Neuronal stem cell (in vitro differentiated cells): ENCODE measurements around the gene CAMK1.

ENCODE experiments used
- DNase-seq: peaks from one replicate; pipeline ENCODE4 v3.0.0-alpha.2; 2013; ENCODE audit warnings: low spot score
- H2AFZ ChIP-seq: one replicate; pipeline ENCODE4 v1.6.1; 2013; ENCODE audit warnings: mild to moderate bottlenecking, low read length, inconsistent platforms
- H2AK5ac ChIP-seq: 2 replicates; pipeline ENCODE4 v1.6.1; 2013; ENCODE audit warnings: low read depth, mild to moderate bottlenecking, inconsistent platforms, low read length, moderate library complexity, mixed read lengths
- H2BK120ac ChIP-seq: 2 replicates; pipeline ENCODE4 v1.6.1; 2013; ENCODE audit warnings: low read depth, mild to moderate bottlenecking, inconsistent platforms, low read length, moderate library complexity, mixed read lengths
- H2BK12ac ChIP-seq: one replicate; pipeline ENCODE4 v1.6.1; 2013; ENCODE audit warnings: low read length, inconsistent platforms
- H2BK15ac ChIP-seq: 2 replicates; pipeline ENCODE4 v1.6.1; 2013; ENCODE audit warnings: mild to moderate bottlenecking, low read length, inconsistent platforms, mixed read lengths
- H2BK5ac ChIP-seq: one replicate; pipeline ENCODE4 v1.6.1; 2013; ENCODE audit warnings: inconsistent platforms, mild to moderate bottlenecking, low read length, moderate library complexity
- H3K14ac ChIP-seq: one replicate; pipeline ENCODE4 v1.6.1; 2013; ENCODE audit warnings: low read length, inconsistent platforms
- H3K18ac ChIP-seq: 2 replicates; pipeline ENCODE4 v1.6.1; 2013; ENCODE audit warnings: low read length, inconsistent platforms
- H3K23ac ChIP-seq: 2 replicates; pipeline ENCODE4 v1.6.1; 2013; ENCODE audit warnings: low read depth, mild to moderate bottlenecking, mixed read lengths, low read length, inconsistent platforms; ENCODE audit not compliant: poor library complexity
- H3K27ac ChIP-seq: replicated peaks from 3 replicates; pipeline ENCODE4 v1.5.1; 2013; ENCODE audit warnings: low read length, inconsistent platforms
- H3K27me3 ChIP-seq, 3 experiments: 2 replicates each; pipeline ENCODE4 v1.6.1; 2013; ENCODE audit warnings: low read length in 3 of 3, mild to moderate bottlenecking in 2 of 3, inconsistent platforms in 1 of 3, low read depth in 1 of 3, mixed read lengths in 1 of 3, moderate library complexity in 1 of 3; ENCODE audit not compliant: control insufficient read depth in 3 of 3, insufficient read depth in 3 of 3
- H3K36me3 ChIP-seq, 2 donors: replicated peaks in 1 of 2; 2 replicates each; pipeline ENCODE4 v1.6.1; 2013; ENCODE audit warnings: low read length in 2 of 2; ENCODE audit not compliant: control insufficient read depth in 2 of 2, insufficient read depth in 2 of 2
- H3K4ac ChIP-seq: 2 replicates; pipeline ENCODE4 v1.6.1; 2013; ENCODE audit warnings: inconsistent platforms, mild to moderate bottlenecking, low read length, moderate library complexity
- H3K4me1 ChIP-seq, 2 donors: 1 replicate in 1 of 2; 2 replicates in 1 of 2; pipeline ENCODE4 v1.6.1; 2013; ENCODE audit warnings: low read length in 2 of 2, low read depth in 1 of 2; ENCODE audit not compliant: control insufficient read depth in 2 of 2, insufficient read depth in 1 of 2
- H3K4me2 ChIP-seq: one replicate; pipeline ENCODE4 v1.6.1; 2013; ENCODE audit warnings: mild to moderate bottlenecking, low read length, inconsistent platforms; ENCODE audit not compliant: insufficient read depth, poor library complexity, severe bottlenecking
- H3K4me3 ChIP-seq, 2 donors: 2 replicates each; pipeline ENCODE4 v1.5.1; 2013; ENCODE audit warnings: low read length in 2 of 2, mild to moderate bottlenecking in 2 of 2, inconsistent platforms in 1 of 2, moderate library complexity in 1 of 2
- H3K79me1 ChIP-seq: one replicate; pipeline ENCODE4 v1.6.1; 2013; ENCODE audit warnings: low read depth, mild to moderate bottlenecking, inconsistent platforms, low read length, moderate library complexity
- H3K9ac ChIP-seq: one replicate; pipeline ENCODE4 v1.6.1; 2013; ENCODE audit warnings: mild to moderate bottlenecking, low read depth, low read length, inconsistent platforms; ENCODE audit not compliant: poor library complexity
- H3K9me3 ChIP-seq, 2 donors: replicated peaks in 1 of 2; 2 replicates each; pipeline versions ENCODE3 to v1.6.1; 2013; ENCODE audit warnings: low read length in 2 of 2, mild to moderate bottlenecking in 2 of 2, inconsistent platforms in 1 of 2, low read depth in 1 of 2, mixed read lengths in 1 of 2, moderate library complexity in 1 of 2; ENCODE audit not compliant: control insufficient read depth in 2 of 2, insufficient read depth in 1 of 2
- H4K8ac ChIP-seq: one replicate; pipeline ENCODE4 v1.6.1; 2013; ENCODE audit warnings: low read depth, mild to moderate bottlenecking, inconsistent platforms, low read length, moderate library complexity
- H4K91ac ChIP-seq: one replicate; pipeline ENCODE4 v1.6.1; 2013; ENCODE audit warnings: low read length, low read depth, mild to moderate bottlenecking, inconsistent platforms; ENCODE audit not compliant: poor library complexity
- WGBS, 2 donors: extraction: QIAGEN DNeasy Blood & Tissue Kit; methylation state at CpG; one replicate each; pipeline ENCODE4 v1.1.7; 2013; ENCODE audit warnings: missing lambda C conversion rate in 2 of 2, mixed read lengths in 1 of 2; ENCODE audit not compliant: insufficient read length in 2 of 2, insufficient replicate concordance in 1 of 2; ENCODE audit errors: extremely low coverage in 2 of 2; 5-methylcytosine and 5-hydroxymethylcytosine counted together

CAMK1 gene

DNA sequence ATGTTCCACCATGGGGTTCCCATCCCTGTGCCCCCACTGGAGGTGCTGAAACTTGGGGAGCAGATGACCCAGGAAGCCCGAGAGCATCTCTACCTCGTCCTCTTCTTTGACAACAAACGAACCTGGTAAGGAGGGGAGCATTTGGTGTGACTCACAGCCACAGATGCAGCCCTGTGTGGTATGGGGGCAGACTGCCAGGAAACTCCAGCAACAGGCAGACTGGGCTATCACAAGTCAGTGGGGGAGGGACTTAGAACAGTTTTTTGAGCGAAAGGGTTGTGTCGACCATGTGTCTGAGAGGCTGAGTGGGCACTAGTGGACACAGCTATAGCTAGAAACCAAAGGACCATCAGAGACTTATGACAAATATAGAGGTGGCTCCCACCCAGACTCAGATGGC is 23.4 kb downstream of the CAMK1 start:
- Histone ChIP-seq H3K18ac (no peak overlapping the region), H3K23ac (no peak overlapping the region), H3K4me2 (no peak overlapping the region), H2BK12ac (no peak overlapping the region), H3K27me3 (no peaks in the 10 kb centered on the region), H2AK5ac (no peak overlapping the region), H2BK5ac (no peak overlapping the region), H2BK120ac (no peak overlapping the region), H3K79me1 (peaks cover 6% of the 10 kb centered on the region), H4K91ac (no peak overlapping the region), H3K9ac (no peak overlapping the region), H3K27ac (no peak overlapping the region), H4K8ac (no peak overlapping the region), H2AFZ (no peak overlapping the region), H2BK15ac (no peak overlapping the region), H3K4me1 (peaks cover 4 to 5% of the 10 kb centered on the region in 2 donors), H3K4ac (no peak overlapping the region), H3K4me3 (no peak overlapping the region), H3K14ac (no peak overlapping the region), H3K9me3 (peaks cover 0 to 2% of the 10 kb centered on the region in 2 donors), H3K36me3 (peaks cover 66 to 84% of the 10 kb centered on the region in 2 donors)
- no CpG with 5 or more reads among the region's 5 CpGs for WGBS, 2 donors
- no peak for DNase-seq

DNA sequence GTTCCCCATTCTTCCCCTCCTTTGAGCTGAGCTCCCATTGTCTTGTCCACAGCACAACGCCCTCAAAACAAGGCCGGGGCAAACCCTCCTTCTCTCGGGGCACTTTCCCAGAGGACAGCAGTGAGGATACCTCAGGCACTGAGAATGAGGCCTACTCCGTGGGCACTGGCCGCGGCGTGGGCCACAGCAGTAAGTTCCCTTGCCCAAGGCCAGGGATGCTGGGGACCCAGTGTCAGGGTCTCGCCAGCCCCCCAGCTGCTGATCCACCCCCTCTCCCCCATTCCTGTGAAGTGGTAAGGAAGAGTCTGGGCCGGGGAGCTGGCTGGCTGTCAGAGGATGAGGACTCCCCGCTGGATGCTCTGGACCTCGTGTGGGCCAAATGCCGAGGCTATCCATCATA is 24.2 kb downstream of the CAMK1 start:
- Histone ChIP-seq H2BK12ac (no peak overlapping the region), H3K9ac (no peak overlapping the region), H3K4me3 (no peak overlapping the region), H3K36me3 (peaks cover 70 to 85% of the 10 kb centered on the region in 2 donors), H3K79me1 (peaks cover 3% of the 10 kb centered on the region), H3K27me3 (no peaks in the 10 kb centered on the region), H3K18ac (no peak overlapping the region), H2AK5ac (no peak overlapping the region), H3K23ac (no peak overlapping the region), H2BK120ac (no peak overlapping the region), H4K8ac (no peak overlapping the region), H3K4me2 (no peak overlapping the region), H2BK5ac (no peak overlapping the region), H4K91ac (no peak overlapping the region), H3K27ac (no peak overlapping the region), H3K14ac (no peak overlapping the region), H2BK15ac (no peak overlapping the region), H3K4ac (no peak overlapping the region), H3K4me1 (peaks cover 0 to 2% of the 10 kb centered on the region in 2 donors), H2AFZ (no peak overlapping the region), H3K9me3 (peaks cover 0 to 2% of the 10 kb centered on the region in 2 donors)
- DNase-seq: no peak
- WGBS, 2 donors: no CpG with 5 or more reads among the region's 12 CpGs

DNA sequence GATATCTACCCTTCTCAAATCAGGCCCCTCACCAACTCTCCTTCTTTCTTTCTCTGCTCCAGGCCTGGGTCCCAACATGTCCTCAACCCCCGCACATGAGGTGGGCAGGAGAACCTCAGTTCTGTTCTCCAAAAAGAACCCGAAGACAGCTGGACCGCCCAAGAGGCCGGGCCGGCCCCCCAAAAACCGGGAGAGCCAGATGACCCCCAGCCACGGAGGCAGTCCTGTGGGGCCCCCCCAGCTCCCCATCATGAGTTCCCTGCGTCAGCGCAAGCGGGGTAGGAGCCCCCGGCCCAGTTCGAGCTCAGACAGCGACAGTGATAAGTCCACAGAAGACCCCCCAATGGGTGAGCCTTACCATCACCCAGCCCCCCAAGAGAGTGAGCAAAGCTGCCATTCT is 25.6 kb downstream of the CAMK1 start:
- peaks cover 82 to 98% of the 10 kb centered on the region in 2 donors for H3K36me3 ChIP-seq
- H2BK15ac ChIP-seq: no peak overlapping the region
- H4K8ac ChIP-seq: no peak overlapping the region
- H3K4me2 ChIP-seq: no peak overlapping the region
- no peak overlapping the region for H2BK12ac ChIP-seq
- no peak overlapping the region for H2BK5ac ChIP-seq
- no peak overlapping the region for H3K14ac ChIP-seq
- H2AFZ ChIP-seq: no peak overlapping the region
- peaks cover 0 to 2% of the 10 kb centered on the region in 2 donors for H3K9me3 ChIP-seq
- H3K9ac ChIP-seq: no peak overlapping the region
- no peak overlapping the region for H2AK5ac ChIP-seq
- no peak for DNase-seq
- H3K4ac ChIP-seq: no peak overlapping the region
- peaks cover 0 to 2% of the 10 kb centered on the region in 2 donors for H3K4me1 ChIP-seq
- H3K23ac ChIP-seq: no peak overlapping the region
- H3K79me1 ChIP-seq: no peaks in the 10 kb centered on the region
- H3K4me3 ChIP-seq: no peak overlapping the region
- H2BK120ac ChIP-seq: no peak overlapping the region
- H4K91ac ChIP-seq: no peak overlapping the region
- no CpG with 5 or more reads among the region's 13 CpGs for WGBS, 2 donors
- H3K27me3 ChIP-seq: no peaks in the 10 kb centered on the region
- no peak overlapping the region for H3K27ac ChIP-seq
- H3K18ac ChIP-seq: no peak overlapping the region

DNA sequence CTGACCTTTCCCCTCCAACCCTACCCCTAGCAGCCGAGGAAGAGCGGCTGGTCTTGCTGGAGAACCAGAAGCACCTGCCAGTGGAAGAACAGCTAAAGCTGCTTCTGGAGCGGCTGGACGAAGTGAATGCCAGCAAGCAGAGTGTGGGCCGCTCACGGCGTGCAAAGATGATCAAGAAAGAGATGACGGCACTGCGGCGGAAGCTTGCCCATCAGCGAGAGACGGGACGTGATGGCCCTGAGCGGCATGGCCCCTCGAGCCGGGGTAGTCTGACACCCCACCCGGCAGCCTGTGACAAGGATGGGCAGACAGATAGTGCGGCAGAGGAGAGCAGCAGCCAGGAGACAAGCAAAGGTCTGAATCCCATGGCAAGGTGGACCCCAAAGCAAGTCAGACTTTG is 26.2 kb downstream of the CAMK1 start:
- Histone ChIP-seq H4K8ac (no peak overlapping the region), H3K27me3 (no peaks in the 10 kb centered on the region), H3K4ac (no peak overlapping the region), H3K9ac (no peak overlapping the region), H3K79me1 (no peaks in the 10 kb centered on the region), H3K23ac (peak overlapping the region; percentile 76), H3K14ac (no peak overlapping the region), H2BK5ac (no peak overlapping the region), H4K91ac (no peak overlapping the region), H2AFZ (no peak overlapping the region), H3K27ac (no peak overlapping the region), H3K4me3 (no peak overlapping the region), H2BK15ac (no peak overlapping the region), H3K4me2 (no peak overlapping the region), H2AK5ac (no peak overlapping the region), H3K18ac (no peak overlapping the region), H3K9me3 (peaks cover 0 to 2% of the 10 kb centered on the region in 2 donors), H2BK12ac (no peak overlapping the region), H3K36me3 (peaks cover 88 to 100% of the 10 kb centered on the region in 2 donors), H2BK120ac (no peak overlapping the region), H3K4me1 (no peaks in the 10 kb centered on the region)
- no peak for DNase-seq
- no CpG with 5 or more reads among the region's 18 CpGs for WGBS, 2 donors
